Myocyte (in vitro differentiated cells): Measurements from ENCODE around the gene CPNE7. TPM values are rescaled to one million over a fixed set of nuclear protein-coding genes. Genes with fewer than 3 reads are reported as not detected.

Experiments used
- total RNA-seq: library from RNA; depleted of rRNA; stranded (reverse); fragments of >200 nt; gene quantifications from 2 replicates; pipeline ENCODE4 v1.2.3, GENCODE V29; 2014

Gene CPNE7
- total RNA-seq, 1 donor from 2014 or later, result 8.1 TPM

Other genes starting within 250 kb of the CPNE7 start
- 34.2 and 37.1 TPM in 2 replicates for gene ANKRD11, start 85.2 kb upstream of the CPNE7 start, total RNA-seq
- gene SPG7, start 67.4 kb upstream of the CPNE7 start, total RNA-seq, result 196 and 234 TPM in 2 replicates
- gene RPL13, start 15.1 kb upstream of the CPNE7 start, total RNA-seq, result 4,195 and 7,550 TPM in 2 replicates
- gene DPEP1, start 37.9 kb downstream of the CPNE7 start, total RNA-seq, result not detected in 2 replicates
- gene CHMP1A, start 82.0 kb downstream of the CPNE7 start, total RNA-seq, result 60.6 and 74.7 TPM in 2 replicates
- 4.1 and 7.1 TPM in 2 replicates for gene SPATA33, start 82.1 kb downstream of the CPNE7 start, total RNA-seq
- gene CDK10, start 110.9 kb downstream of the CPNE7 start, total RNA-seq, result 43.3 and 43.6 TPM in 2 replicates
- 15.0 and 15.4 TPM in 2 replicates for gene SPATA2L, start 125.9 kb downstream of the CPNE7 start, total RNA-seq
- 10.5 and 10.6 TPM in 2 replicates for gene VPS9D1, start 145.1 kb downstream of the CPNE7 start, total RNA-seq
- gene ZNF276, start 145.8 kb downstream of the CPNE7 start, total RNA-seq, result 11.3 and 19.8 TPM in 2 replicates
- gene FANCA, start 240.9 kb downstream of the CPNE7 start, total RNA-seq, result 3.0 and 4.4 TPM in 2 replicates